GM10248 (cell line): Measurements from ENCODE around the gene TXNL4B.
"Not testable (repeated sequence)": the region's sequence is repeated elsewhere in the genome, so short reads cannot be mapped to it uniquely, and the experiment has no call there.

Source experiments
- CTCF ChIA-PET: fragments of 300-600 bp; sonication (Branson Sonifier 250); formaldehyde crosslinking; extraction: SDS; loops from one replicate; lab custom pipeline; 2021; ENCODE audit warnings: antibody characterized with exemption; lab: Yijun Ruan, JAX
- POLR2A ChIA-PET: fragments of 350-650 bp; sonication (Branson Sonifier 250); formaldehyde crosslinking; extraction: SDS; loops from one replicate; lab custom pipeline; 2020; ENCODE audit warnings: antibody characterized with exemption; lab: Yijun Ruan, JAX
- DNase-seq: peaks from one replicate; pipeline ENCODE4 v3.0.0; 2012; ENCODE audit errors: extremely low spot score
- CTCF ChIP-seq: IDR thresholded peaks from 2 replicates; pipeline ENCODE4 v1.5.1; 2012; ENCODE audit warnings: mild to moderate bottlenecking, low read depth; ENCODE audit errors: extremely low read depth, missing control alignments, control extremely low read depth

TXNL4B gene

DNA sequence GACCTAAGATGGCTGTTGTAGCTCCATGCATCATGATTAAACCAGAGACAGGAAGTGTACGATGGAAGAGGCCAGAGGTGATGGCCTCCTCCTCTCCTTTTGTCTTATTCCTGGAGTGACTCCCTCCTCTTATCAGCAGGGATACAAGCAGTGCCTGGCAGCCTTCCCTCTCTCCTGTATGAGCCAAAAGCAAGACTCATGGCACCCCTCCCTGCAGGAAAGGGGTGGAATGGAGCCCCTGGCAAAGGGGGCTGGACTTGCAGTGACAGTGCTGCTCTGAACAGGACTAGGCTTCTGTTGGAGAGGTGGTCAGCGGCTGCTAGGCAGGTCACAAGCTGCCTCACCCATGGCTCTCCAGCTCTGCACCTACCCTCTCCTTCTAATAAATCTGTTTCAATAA is 8.4 kb downstream of the TXNL4B start:
- ChIA-PET CTCF (no interaction called here), POLR2A (interaction anchor here (2.2 kb wide), 1 partner anchor 8 kb away, joined by 6 read pairs; the partner anchor contains the start of genes DHX38 and TXNL4B)
- no peak for TF ChIP-seq CTCF
- no peak for DNase-seq

DNA sequence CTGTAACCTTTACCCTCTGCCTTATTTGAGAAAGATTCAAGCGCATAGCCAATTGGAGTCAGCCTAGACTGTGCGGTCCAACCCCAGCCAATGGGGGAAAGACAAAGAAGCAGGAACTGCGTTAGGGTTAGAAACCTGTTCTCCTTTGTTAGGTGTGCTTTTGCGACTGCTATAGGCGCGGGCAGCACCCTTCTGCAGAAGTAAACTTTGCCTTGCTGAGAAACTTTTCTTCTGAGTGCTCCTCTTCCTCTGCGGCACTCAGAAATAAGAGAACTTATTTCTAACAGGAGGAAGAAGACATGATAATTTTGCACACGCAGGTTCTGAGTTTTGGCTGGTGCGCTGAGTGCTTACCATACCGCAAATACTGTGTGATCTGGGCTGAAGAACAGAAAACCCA is 9.0 kb downstream of the TXNL4B start:
- TF ChIP-seq CTCF, result no peak
- ChIA-PET CTCF (no interaction called here), POLR2A (interaction anchor here (2.2 kb wide), 1 partner anchor 9 kb away, joined by 6 read pairs; the partner anchor contains the start of genes DHX38 and TXNL4B)
- DNase-seq, result no peak

DNA sequence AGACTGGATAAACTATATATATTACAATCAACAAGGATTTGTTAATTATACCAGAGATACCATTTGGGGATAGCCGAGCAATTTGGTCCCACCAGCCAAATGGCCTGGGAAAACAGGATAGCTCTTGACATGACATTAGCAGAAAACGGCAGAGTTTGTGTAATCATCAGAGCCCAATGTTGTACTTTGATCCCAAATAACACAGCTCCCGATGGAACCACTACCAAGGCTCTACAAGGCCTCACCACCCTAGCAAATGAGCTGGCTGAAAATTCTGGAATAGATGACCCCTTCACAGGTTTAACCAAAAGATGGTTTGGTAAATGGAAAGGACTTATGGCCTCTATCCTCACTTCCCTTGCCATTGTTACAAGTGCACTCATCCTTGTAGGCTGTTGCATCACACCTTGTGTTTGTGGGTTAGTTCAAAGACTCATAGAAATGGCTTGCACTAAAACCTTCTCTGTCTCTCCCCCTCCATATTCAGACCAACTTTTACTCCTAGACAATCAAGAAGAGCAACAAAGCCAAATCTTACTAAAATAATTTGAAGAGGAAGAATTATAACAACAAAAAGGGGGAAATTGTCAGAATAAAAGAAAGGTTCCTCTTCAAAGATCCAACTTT is 9.5 kb downstream of the TXNL4B start:
- no peak for DNase-seq
- ChIA-PET POLR2A (interaction anchor here (2.2 kb wide), 1 partner anchor 10 kb away, joined by 6 read pairs; the partner anchor contains the start of genes DHX38 and TXNL4B), CTCF (no interaction called here)
- TF ChIP-seq CTCF, result no peak

GRCh38 chr16:72076991-72077706 is 16.3 kb downstream of the TXNL4B start:
- CTCF ChIA-PET, result interaction anchor here (1.3 kb wide), 1 partner anchor 11 kb away, joined by 4 read pairs; no protein-coding TSS in a partner anchor
- POLR2A ChIA-PET, DNase-seq: not testable (repeated sequence)

DNA sequence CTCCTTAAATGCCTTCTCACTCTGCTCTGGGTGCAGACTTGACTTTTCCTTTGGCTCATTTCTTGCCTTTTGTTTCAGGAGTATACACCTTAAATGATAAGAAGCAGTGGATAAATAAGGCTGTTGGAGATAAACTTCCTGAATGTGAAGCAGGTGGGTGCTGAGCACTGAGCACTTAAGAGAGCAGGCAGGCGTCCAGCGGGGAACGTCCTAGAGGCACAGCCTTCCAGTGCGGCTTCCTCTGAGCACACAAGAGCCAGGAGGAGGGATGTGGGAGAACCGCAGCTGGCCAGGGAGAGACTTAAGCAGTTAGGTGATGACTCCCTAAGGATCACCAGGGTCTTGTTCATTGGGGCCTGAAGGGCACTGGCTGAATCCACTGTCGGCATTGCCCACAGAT is 18.4 kb downstream of the TXNL4B start:
- POLR2A ChIA-PET, DNase-seq, CTCF ChIA-PET: not testable (repeated sequence)

DNA sequence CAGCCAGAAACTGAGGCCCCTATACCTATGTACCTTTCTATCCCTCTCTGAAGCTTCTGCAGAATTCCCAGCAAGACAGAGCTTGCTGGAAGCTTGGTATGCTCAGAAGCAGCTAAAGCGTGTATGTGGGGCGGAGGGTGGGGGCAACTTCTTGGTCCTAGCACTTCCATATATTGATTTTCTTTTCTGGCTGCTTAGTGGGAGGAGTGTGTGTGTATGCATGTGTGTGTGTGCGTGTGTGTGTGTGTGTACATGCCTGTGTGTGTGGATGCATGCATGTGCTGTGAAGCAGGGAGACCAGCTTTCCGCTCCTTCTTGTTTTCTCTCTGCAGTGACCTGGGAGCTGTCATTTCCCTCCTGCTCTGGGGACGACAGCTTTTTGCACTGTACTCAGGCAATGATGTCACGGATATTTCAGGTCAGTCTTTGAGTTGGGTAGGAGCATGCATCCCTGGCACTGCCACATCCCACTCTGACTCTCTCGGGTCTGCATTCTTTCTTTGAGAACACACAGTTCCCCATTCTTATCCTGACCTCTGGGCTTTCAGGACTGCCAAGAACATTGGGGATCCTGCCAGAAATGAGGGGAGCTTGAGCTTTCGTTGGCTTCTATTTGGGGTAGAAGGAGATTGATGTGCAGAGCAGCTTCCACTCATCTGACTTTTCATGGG is 19.7 kb downstream of the TXNL4B start:
- TF ChIP-seq CTCF, result no peak
- CTCF ChIA-PET, result interaction anchor here (0.8 kb wide), 1 partner anchor 10 kb away, joined by 3 read pairs; the partner anchor contains the start of gene HPR
- POLR2A ChIA-PET, result no interaction called here
- DNase-seq, result no peak

DNA sequence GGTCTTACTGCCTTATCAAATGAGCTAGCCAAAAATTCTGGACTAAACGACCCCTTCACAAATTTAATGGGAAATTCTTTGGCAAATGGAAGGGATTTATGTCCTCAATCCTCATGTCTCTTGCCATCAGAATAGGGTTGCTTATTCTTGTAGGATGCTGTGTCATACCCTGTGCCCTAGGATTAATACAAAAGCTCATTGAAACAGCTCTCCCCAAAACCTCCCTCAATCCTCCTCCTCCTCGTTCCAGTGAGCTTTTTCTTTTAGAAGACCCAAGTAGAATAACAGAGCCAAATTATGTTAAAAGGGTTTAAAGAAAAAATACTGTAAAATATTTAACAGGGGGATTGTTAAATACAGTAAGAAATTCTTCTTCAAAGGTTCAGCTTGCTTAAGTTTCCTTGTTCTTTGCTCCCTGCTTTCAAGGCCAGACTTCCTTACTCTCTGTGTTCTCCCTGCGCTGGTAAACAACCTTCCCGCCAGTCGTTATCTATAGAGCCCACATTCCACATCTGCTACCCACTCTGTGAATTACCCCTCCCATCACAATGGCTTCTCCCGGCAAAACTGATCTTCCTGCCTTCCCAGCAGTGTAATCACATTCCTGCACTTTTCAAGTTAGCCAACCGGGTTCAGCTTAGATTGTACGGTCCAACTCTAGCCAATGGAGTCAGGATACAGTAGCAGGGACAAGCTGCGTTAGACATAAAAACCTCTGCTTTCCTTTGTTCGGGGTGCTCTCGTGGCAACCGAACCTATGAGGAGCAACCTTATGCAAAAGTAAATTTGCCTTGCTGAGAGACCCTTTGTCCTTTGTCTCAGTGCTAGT is 20.7 kb downstream of the TXNL4B start:
- ChIA-PET POLR2A (no interaction called here), CTCF (interaction anchor here (0.7 to 1.2 kb wide), 4 partner anchors 8 to 27 kb away, joined by 3 to 5 read pairs (median 3); no protein-coding TSS in a partner anchor)
- DNase-seq, result no peak
- no peak for TF ChIP-seq CTCF
